Stimulated activated CD8-positive, alpha-beta memory T cell treated with anti-CD3 and anti-CD28 coated beads, Interleukin-15, amount 100 ng/mL, for 1 hour (primary cell): ENCODE data around the gene SAP130.

Source experiments
- DNase-seq: peaks from one replicate; pipeline ENCODE4 v3.0.0-alpha.2; 2020; ENCODE audit warnings: low read depth

The SAP130 gene

GRCh38 chr2:128027801-128028667 is at the start of gene SAP130:
Gene SAP130, minus strand, starts transcription at chr2:128028059. Its CDS starts 1,767 bp downstream, at chr2:128026292.
- peak; percentile 96 for DNase-seq

DNA sequence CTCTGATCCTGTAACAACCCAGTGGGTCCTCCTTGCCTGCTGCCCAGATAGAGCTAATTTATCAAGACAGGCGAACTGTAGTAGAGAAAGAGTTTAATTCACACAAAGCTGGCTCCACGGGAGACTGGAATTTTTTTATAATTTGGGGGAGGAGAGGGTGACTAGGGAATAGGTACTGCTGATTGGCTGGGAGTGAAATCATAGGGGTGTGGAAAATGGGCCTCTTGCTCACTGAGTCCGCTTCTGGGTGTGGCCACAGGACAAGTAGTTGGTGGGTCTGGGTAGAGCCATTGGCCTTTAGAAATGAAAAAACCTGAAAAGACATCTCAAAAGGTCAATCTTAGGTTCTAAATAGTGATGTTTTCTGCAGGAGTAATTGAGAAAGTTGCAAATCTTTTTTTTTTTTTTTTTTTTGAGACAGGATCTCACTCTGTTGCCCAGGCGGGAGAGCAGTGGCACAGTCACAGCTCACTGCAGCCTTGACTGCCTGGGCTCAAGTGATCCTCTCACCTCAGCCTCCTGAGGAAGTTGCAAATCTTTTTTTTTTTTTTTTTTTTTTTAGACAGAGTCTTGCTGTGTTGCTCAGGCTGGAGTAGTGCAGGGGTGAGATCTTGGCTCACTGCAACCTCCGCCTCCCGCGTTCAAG is 48.7 kb upstream of the SAP130 start:
- DNase-seq: no peak

DNA sequence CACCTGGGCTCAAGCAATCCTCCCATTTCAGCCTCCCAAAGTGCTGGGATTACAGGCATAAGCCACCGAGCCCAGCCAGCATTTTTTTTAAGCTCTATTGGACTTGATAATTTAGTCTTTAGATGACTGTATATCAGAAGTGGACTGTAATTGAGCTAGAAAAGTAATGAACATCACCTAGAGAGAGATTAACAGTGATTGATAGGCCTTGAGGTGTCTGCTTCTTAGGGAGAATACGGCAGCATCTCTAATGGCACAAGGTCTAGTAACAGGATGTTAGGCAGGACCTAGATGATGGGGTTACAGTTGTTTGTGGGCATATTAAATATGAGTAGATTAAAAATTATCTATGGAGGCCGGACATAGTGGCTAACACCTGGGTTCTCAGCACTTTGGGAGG is 45.4 kb upstream of the SAP130 start:
- DNase-seq: no peak

DNA sequence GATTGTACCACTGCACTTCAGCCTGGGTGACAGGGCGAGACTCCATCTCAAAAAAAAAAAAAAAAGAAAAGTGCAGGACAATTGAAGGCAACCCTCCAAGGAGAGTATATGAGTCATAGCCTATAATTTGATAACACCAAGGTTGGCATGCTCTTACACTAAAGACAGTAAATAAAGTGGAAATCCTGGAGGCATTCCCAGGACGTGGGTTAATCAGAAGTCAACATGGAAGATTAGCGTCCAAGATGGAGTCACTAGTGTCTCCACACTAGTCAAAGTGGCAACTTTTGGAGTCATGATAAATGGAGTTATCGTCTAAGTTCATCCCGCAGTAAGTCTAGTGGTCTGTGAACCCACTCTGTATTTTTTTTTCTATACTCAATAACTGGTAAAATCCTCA is 41.9 kb upstream of the SAP130 start:
- no peak for DNase-seq

DNA sequence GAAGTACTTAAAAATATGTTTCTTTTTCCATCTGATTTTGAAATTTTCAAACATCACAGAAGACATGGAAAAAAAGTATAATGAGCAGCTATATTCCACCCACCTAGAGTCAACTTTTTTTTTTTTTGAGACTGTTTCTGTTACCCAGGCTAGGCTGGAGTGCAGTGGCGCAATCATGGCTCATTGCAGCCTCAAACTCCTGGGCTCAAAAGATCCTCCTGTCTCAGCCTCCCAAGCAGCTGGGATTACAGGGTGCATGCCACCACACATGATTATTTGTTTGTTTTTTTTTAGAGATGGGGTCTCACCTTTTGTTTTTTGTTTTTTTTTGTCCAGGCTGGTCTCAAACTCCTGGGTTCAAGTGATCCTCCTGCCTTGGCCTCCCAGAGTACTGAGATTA is 36.5 kb upstream of the SAP130 start:
- no peak for DNase-seq

- no peak for DNase-seq
Measured at GRCh38 chr2:128062571-128062970, 34.7 kb upstream of the SAP130 start.

- DNase-seq: no peak
Measured at GRCh38 chr2:128058114-128058513, 30.3 kb upstream of the SAP130 start.

DNA sequence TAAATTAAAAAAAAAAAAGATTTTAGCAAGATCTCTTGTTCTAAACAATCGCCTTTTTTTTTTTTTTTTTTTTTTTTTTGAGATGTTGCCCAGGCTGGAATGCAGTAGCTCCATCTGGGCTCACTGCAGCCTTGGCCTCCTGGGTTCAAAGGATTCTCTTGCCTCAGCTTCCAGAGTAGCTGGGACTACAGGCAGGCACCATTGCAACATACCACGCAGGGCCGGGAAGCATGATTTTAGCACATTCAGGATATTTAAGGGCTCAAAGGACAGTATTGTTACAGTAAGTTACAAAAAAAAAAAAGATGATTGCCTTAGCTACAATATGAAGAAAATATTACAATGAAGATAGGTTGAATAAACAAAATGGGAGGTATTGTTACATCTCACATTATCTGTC is 29.5 kb upstream of the SAP130 start:
- DNase-seq: no peak

- DNase-seq: no peak
Measured at GRCh38 chr2:128054104-128054885, 26.4 kb upstream of the SAP130 start.

DNA sequence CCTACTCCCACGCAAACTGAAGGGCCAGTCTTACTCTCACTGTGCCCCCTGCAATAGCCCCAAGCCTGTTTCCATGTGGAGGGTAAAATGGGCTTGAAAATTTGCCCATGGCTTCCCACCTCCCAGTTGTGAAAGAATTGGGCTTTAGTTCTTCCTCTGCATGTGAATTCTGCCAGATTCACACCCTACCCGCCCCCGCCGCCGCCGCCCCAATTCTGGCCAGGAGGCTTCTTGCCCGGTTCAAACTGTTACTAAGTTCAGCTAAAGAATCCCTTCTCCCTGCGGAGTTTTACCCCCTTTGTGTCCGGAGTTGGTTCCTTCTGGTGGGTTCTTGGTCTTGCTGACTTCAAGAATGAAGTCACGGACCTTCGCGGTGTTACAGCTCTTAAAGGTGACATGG is 25.5 kb upstream of the SAP130 start:
- DNase-seq: no peak

GRCh38 chr2:128043041-128043440 is 15.2 kb upstream of the SAP130 start:
- DNase-seq: no peak

DNA sequence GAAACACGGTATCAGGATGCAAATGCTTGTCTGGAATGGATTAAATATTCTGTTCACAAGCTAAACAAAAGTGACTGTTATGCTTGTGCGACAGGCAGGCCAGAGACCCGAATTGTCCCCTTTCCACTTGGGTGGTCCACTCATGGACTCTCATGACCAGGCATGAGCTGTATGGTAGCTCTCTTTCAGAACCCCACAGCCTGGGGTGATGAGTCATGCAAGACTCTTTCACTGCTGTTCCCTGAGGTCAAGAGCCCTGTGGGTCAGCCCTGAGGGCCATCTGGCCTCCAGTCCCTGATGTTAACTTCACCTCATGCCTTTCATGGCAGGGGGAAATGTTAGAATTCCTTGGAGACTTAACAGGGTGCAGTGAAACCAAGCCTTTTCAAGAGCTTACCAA is 13.7 kb upstream of the SAP130 start:
- no peak for DNase-seq

GRCh38 chr2:128040166-128040771 is 12.4 kb upstream of the SAP130 start:
- DNase-seq: no peak

DNA sequence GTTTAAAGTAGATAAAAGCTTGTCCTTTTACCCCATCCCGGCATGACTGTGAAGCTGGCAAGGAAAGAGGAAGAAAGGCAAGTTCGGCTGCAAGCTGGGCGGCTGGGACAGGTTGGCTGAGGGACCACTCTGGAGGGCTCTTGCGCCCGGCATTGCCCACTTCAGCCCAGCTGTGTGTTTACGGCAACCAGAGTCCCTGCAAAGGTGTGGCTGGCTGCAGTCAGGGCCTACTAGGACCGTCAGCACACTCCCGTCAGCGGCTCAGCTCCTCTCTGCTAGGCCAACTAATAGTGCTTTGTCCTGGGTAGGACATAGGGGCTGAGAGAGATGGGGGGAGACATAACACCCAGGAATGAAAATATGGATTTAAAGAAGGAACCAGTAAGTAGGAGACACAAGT is 11.7 kb upstream of the SAP130 start:
- DNase-seq: no peak

GRCh38 chr2:128038411-128038810 is 10.6 kb upstream of the SAP130 start:
- DNase-seq: no peak

DNA sequence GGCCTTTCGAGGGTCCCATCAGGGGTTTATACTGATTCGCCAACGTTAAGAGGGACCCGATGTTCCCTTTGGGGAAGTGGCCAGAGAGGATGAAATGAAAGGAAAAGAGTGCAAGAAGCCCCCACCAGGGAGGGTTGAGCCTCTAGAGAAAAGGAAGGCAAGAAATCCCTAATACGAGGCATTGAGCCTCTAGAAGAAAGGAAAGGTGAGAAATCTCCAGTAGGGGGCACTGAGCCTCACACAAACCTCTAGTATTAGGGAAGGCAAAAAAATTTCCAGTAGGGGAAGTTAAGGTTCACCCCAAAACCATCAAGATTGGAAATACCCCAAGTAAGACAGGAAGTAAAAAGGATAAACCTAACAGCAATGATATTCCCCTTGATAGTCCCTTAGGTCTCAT is 9.8 kb upstream of the SAP130 start:
- DNase-seq: no peak

GRCh38 chr2:128036748-128037607 is 9.1 kb upstream of the SAP130 start:
- DNase-seq: no peak

DNA sequence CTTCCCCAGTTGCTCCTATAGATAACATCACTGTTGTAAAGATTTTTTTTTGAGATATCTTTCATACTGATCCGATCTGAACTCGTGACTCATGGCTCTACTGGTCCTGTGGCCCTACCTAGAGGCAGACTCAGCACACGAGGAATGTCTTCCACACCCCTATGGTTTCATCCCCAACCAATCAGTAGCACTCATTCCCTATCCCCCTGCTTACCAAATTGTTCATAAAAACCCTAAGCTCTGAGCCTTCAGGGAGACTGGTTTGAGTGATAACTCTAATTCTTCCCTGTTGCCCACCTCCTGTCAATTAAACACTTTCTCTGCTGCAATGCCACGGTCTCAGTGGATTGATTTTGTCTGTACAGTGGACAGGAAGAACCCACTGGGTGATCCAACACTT is 4.2 kb upstream of the SAP130 start:
- no peak for DNase-seq

- no peak for DNase-seq
Measured at GRCh38 chr2:128028668-128029054, 802 bp upstream of the SAP130 start.

- peak; percentile 97 for DNase-seq
Measured at GRCh38 chr2:128027278-128027800, 520 bp downstream of the SAP130 start.
